Endothelial cell of umbilical vein (primary cell): ENCODE results near the gene AAGAB. TPM values are rescaled to one million over a fixed set of nuclear protein-coding genes. Genes with fewer than 3 reads are reported as not detected.

ENCODE experiments used
- BruUV-seq: library from RNA; stranded (reverse); fragments of 400-500 nt; replicated peaks from 2 replicates; lab custom pipeline; 2021; lab: Mats Ljungman, UMichigan
- CTCF ChIA-PET: fragments of 300-600, 350-600 bp; sonication (Branson Sonifier 250); formaldehyde crosslinking; loops from one replicate; lab custom pipeline; 2021; ENCODE audit warnings: antibody characterized with exemption, inconsistent platforms; lab: Charles Lee
- POLR2A ChIA-PET: fragments of 300-600, 350-600 bp; sonication (Branson Sonifier 250); formaldehyde crosslinking; loops from one replicate; lab custom pipeline; 2021; ENCODE audit warnings: antibody characterized with exemption, inconsistent platforms; lab: Charles Lee
- DNase-seq: peaks from one replicate; pipeline ENCODE4 v3.0.0-alpha.2; 2011; ENCODE audit warnings: low read depth, low spot score
- FAIRE-seq: peaks from 2 replicates; lab custom pipeline; 2011; peaks lifted over from hg19 to GRCh38; lab: Jason Lieb, UNC
- H2AFZ ChIP-seq: 2 replicates; pipeline ENCODE4 v1.6.0; 2012; ENCODE audit warnings: low read depth, low read length, control low read depth, inconsistent platforms
- H3K27ac ChIP-seq: 2 replicates; pipeline ENCODE4 v1.5.1; 2011; ENCODE audit warnings: low read depth, mild to moderate bottlenecking, control low read depth, low read length, moderate library complexity; ENCODE audit not compliant: insufficient read depth
- H3K27me3 ChIP-seq, 2 experiments: 2 replicates each; pipeline versions ENCODE4 v1.6.0 to v1.6.1; 2011; ENCODE audit warnings: low read length in 2 of 2, mixed read lengths in 1 of 2; ENCODE audit not compliant: control insufficient read depth in 2 of 2, insufficient read depth in 2 of 2
- H3K36me3 ChIP-seq, 2 experiments: 2 replicates in 1 of 2; 3 replicates in 1 of 2; pipeline ENCODE4 v1.5.1; 2011; ENCODE audit warnings: low read length in 2 of 2, mild to moderate bottlenecking in 1 of 2, moderate library complexity in 1 of 2; ENCODE audit not compliant: control insufficient read depth in 2 of 2, insufficient read depth in 2 of 2; ENCODE audit errors: extremely low read depth in 1 of 2
- H3K4me1 ChIP-seq: 3 replicates; pipeline ENCODE4 v1.5.1; 2011; ENCODE audit warnings: mild to moderate bottlenecking, low read length; ENCODE audit not compliant: control insufficient read depth, insufficient read depth; ENCODE audit errors: extremely low read depth
- H3K4me2 ChIP-seq: 2 replicates; pipeline ENCODE4 v1.6.1; 2011; ENCODE audit warnings: low read length, control low read depth, mixed read lengths; ENCODE audit not compliant: insufficient read depth
- H3K4me3 ChIP-seq, 3 experiments: fragments of 200-600 bp in 1 of 3; sonication (generic), shearing (Covaris generic) in 1 of 3; replicated peaks in 1 of 3; 2 replicates each; pipeline ENCODE4 v1.5.1; 2011 to 2016; ENCODE audit warnings: control low read depth in 3 of 3, low read length in 3 of 3, mild to moderate bottlenecking in 2 of 3, inconsistent platforms in 1 of 3, low read depth in 1 of 3, moderate library complexity in 1 of 3; ENCODE audit not compliant: insufficient read depth in 1 of 3
- H3K79me2 ChIP-seq: 2 replicates; pipeline ENCODE4 v1.6.0; 2012; ENCODE audit warnings: low read length, inconsistent platforms; ENCODE audit not compliant: control insufficient read depth, insufficient read depth
- H3K9ac ChIP-seq: replicated peaks from 2 replicates; pipeline ENCODE3; 2011; ENCODE audit warnings: low read length, control low read depth; ENCODE audit not compliant: insufficient read depth; ENCODE audit errors: extremely low read depth
- H3K9me1 ChIP-seq: replicated peaks from 3 replicates; pipeline ENCODE4 v1.6.0; 2011; ENCODE audit warnings: mild to moderate bottlenecking, low read length; ENCODE audit not compliant: control insufficient read depth, insufficient read depth; ENCODE audit errors: extremely low read depth
- H3K9me3 ChIP-seq: replicated peaks from 2 replicates; pipeline ENCODE4 v1.5.1; 2012; ENCODE audit warnings: low read length, inconsistent platforms; ENCODE audit not compliant: control insufficient read depth, insufficient read depth
- H4K20me1 ChIP-seq: replicated peaks from 2 replicates; pipeline ENCODE3; 2011; ENCODE audit warnings: mild to moderate bottlenecking, low read length; ENCODE audit not compliant: control insufficient read depth, insufficient read depth; ENCODE audit errors: extremely low read depth
- CTCF ChIP-seq, 2 donors: IDR thresholded peaks; 1 replicate in 1 of 2; 2 replicates in 1 of 2; pipeline ENCODE4 v1.5.1; 2011; ENCODE audit warnings: low read length in 2 of 2, mild to moderate bottlenecking in 2 of 2, moderate library complexity in 2 of 2, control low read depth in 1 of 2, inconsistent platforms in 1 of 2, low read depth in 1 of 2; ENCODE audit not compliant: insufficient read depth in 1 of 2; ENCODE audit errors: extremely low read depth in 1 of 2
- EZH2 ChIP-seq: IDR thresholded peaks from 2 replicates; pipeline ENCODE4 v1.6.1; 2012; ENCODE audit warnings: borderline replicate concordance, low read depth, mild to moderate bottlenecking, moderate library complexity, low read length, inconsistent platforms; ENCODE audit not compliant: severe bottlenecking
- FOS ChIP-seq: IDR thresholded peaks from 2 replicates; pipeline ENCODE4 v1.6.1; 2011; ENCODE audit warnings: mild to moderate bottlenecking, low read length, moderate library complexity, borderline replicate concordance; ENCODE audit not compliant: insufficient read depth
- GATA2 ChIP-seq: IDR thresholded peaks from 2 replicates; pipeline ENCODE4 v1.7.0; 2011; ENCODE audit warnings: low read depth, mild to moderate bottlenecking, moderate library complexity, mixed read lengths, low read length; ENCODE audit not compliant: insufficient read length, insufficient read depth
- JUN ChIP-seq: IDR thresholded peaks from 2 replicates; pipeline ENCODE4 v1.6.1; 2011; ENCODE audit warnings: borderline replicate concordance, low read depth; ENCODE audit not compliant: insufficient read length, insufficient read depth
- MYC ChIP-seq: IDR thresholded peaks from one replicate; pipeline ENCODE4 v1.6.1; 2011; ENCODE audit warnings: mild to moderate bottlenecking, low read depth, low read length
- POLR2A ChIP-seq: IDR thresholded peaks from 2 replicates; pipeline ENCODE4 v1.6.1; 2012; ENCODE audit warnings: low read depth, mild to moderate bottlenecking, control low read depth, low read length
- POLR2AphosphoS5 ChIP-seq: IDR thresholded peaks from 2 replicates; pipeline ENCODE4 v1.6.1; 2012; ENCODE audit warnings: low read depth, mild to moderate bottlenecking, control low read depth, low read length, moderate library complexity; ENCODE audit not compliant: insufficient read depth
- dilution Hi-C: fragments of 300-500 bp; cut with MboI; formaldehyde crosslinking; loops from one replicate; pipeline ENCODE4 v1.15.0; 2019; ENCODE audit warnings: low sequenced_read_pairs; ENCODE audit not compliant: extremely low pct_ligation_motif_present
- intact Hi-C: fragments of 100-400 bp; cut with micrococcal nuclease; formaldehyde crosslinking; loops from one replicate; pipeline ENCODE4 v1.10.0; 2022
- polyA plus RNA-seq, 4 experiments: library from polyadenylated mRNA; depleted of rRNA in 3 of 4; stranded (reverse) in 3 of 4; unstranded in 1 of 4; fragments of >200 nt; gene quantifications; 2 replicates each; pipeline versions ENCODE4 v1.2.1 to v1.2.3, GENCODE V29; 2011 to 2012; ENCODE audit warnings: missing spikeins in 1 of 4
- total RNA-seq: library from RNA; stranded (reverse); gene quantifications from 2 replicates; pipeline ENCODE4 v1.2.3, GENCODE V29; 2021
- TF ChIP-seq, protein P1 (sequence below): IDR thresholded peaks from 2 replicates; pipeline ENCODE4 v1.6.1; 2011; ENCODE audit not compliant: insufficient read depth, insufficient read length

AAGAB gene
- total and polyA plus RNA-seq, 2 donors (not counting 3 experiments of a cell fraction or from before 2014, with no cell fraction given), result 21.2 to 42.6 TPM

GRCh38 chr15:67296684-67297083 is 42.2 kb upstream of the AAGAB start:
- no peaks in the 10 kb centered on the region for H3K27me3 ChIP-seq
- no peaks in the 10 kb centered on the region for H3K4me1 ChIP-seq
- no peak for TF ChIP-seq JUN
- TF ChIP-seq POLR2AphosphoS5, result no peak
- TF ChIP-seq, protein P1, sequence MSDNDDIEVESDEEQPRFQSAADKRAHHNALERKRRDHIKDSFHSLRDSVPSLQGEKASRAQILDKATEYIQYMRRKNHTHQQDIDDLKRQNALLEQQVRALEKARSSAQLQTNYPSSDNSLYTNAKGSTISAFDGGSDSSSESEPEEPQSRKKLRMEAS, result no peak
- no peak for TF ChIP-seq GATA2
- H3K9me3 ChIP-seq, result no peaks in the 10 kb centered on the region
- BruUV-seq, result no TSS peak
- H3K36me3 ChIP-seq, result no peaks in the 10 kb centered on the region
- intact Hi-C loops (no loop called here), dilution Hi-C loops (no loop called here)
- H3K27ac ChIP-seq, result no peak overlapping the region
- H3K9ac ChIP-seq, result no peak overlapping the region
- H2AFZ ChIP-seq, result no peak overlapping the region
- H3K9me1 ChIP-seq, result no peaks in the 10 kb centered on the region
- ChIA-PET POLR2A (no interaction called here), CTCF (no interaction called here)
- FAIRE-seq (no peak), DNase-seq (no peak)
- H4K20me1 ChIP-seq, result no peaks in the 10 kb centered on the region
- H3K4me3 ChIP-seq, result no peak overlapping the region
- H3K79me2 ChIP-seq, result no peaks in the 10 kb centered on the region
- no peak overlapping the region for H3K4me2 ChIP-seq

- no peak overlapping the region for H3K9ac ChIP-seq
- no peaks in the 10 kb centered on the region for H3K9me1 ChIP-seq
- no peak overlapping the region for H2AFZ ChIP-seq
- H3K36me3 ChIP-seq, result no peaks in the 10 kb centered on the region
- H3K9me3 ChIP-seq, result no peaks in the 10 kb centered on the region
- intact Hi-C loops (no loop called here), dilution Hi-C loops (no loop called here)
- H3K4me1 ChIP-seq, result no peaks in the 10 kb centered on the region
- DNase-seq (no peak), FAIRE-seq (no peak)
- no peaks in the 10 kb centered on the region for H3K27me3 ChIP-seq
- TF ChIP-seq MYC (no peak), POLR2A (no peak), CTCF (IDR thresholded peaks at IDR 0.05; ENCODE audit: extremely low read depth in 1 of 2, insufficient read depth in 1 of 2, low read depth in 1 of 2, low read length in 2 of 2) (no peak), JUN (no peak), POLR2AphosphoS5 (no peak), GATA2 (no peak), EZH2 (no peak), FOS (no peak)
- TF ChIP-seq, protein P1, result no peak
- BruUV-seq, result no TSS peak
- POLR2A ChIA-PET, result no interaction called here
- no peak overlapping the region for H3K4me2 ChIP-seq
- H3K79me2 ChIP-seq, result no peaks in the 10 kb centered on the region
- no peak overlapping the region for H3K27ac ChIP-seq
- H3K4me3 ChIP-seq, result no peak overlapping the region
- CTCF ChIA-PET, result interaction anchor here (1.6 kb wide), 1 partner anchor 7 kb away, joined by 10 read pairs; no protein-coding TSS in a partner anchor
- no peaks in the 10 kb centered on the region for H4K20me1 ChIP-seq
Measured at GRCh38 chr15:67296188-67296587, 41.7 kb upstream of the AAGAB start.
